HEK293 (cell line): ENCODE data around the gene WDR6.

Experiments used
- CTCF ChIP-seq: fragments of 450-650 bp; formaldehyde crosslinking; IDR thresholded peaks from 2 replicates; pipeline ENCODE4 v1.5.1; 2016; ENCODE audit warnings: missing biosample characterization, missing genetic modification characterization
- PBX3 ChIP-seq: sonication (generic); formaldehyde crosslinking; IDR thresholded peaks from 2 replicates; pipeline ENCODE4 v1.8.1; 2022; ENCODE audit warnings: mild to moderate bottlenecking, moderate library complexity, missing genetic modification reagents
- TRIM28 ChIP-seq: IDR thresholded peaks from 2 replicates; pipeline ENCODE4 v1.6.1; 2011; ENCODE audit warnings: low read length, control low read depth, borderline replicate concordance
- ZNF140 ChIP-seq: fragments of 450-650 bp; formaldehyde crosslinking; IDR thresholded peaks from 2 replicates; pipeline ENCODE4 v1.5.1; 2016; ENCODE audit warnings: missing biosample characterization, missing genetic modification characterization
- ZNF146 ChIP-seq: fragments of 450-650 bp; formaldehyde crosslinking; IDR thresholded peaks from 2 replicates; pipeline ENCODE4 v1.5.1; 2016; ENCODE audit warnings: missing biosample characterization, missing genetic modification characterization
- ZNF24 ChIP-seq: fragments of 450-650 bp; formaldehyde crosslinking; IDR thresholded peaks from 2 replicates; pipeline ENCODE4 v1.5.1; 2016; ENCODE audit warnings: missing biosample characterization, missing genetic modification characterization
- ZNF292 ChIP-seq: fragments of 450-650 bp; formaldehyde crosslinking; IDR thresholded peaks from 2 replicates; pipeline ENCODE4 v1.5.1; 2016; ENCODE audit warnings: low read depth, missing biosample characterization, missing genetic modification characterization, borderline replicate concordance
- ZNF37A ChIP-seq: fragments of 450-650 bp; IDR thresholded peaks from 2 replicates; pipeline ENCODE4 v1.5.1; 2018; ENCODE audit warnings: missing biosample characterization, missing genetic modification characterization
- ZNF398 ChIP-seq: fragments of 450-650 bp; formaldehyde crosslinking; IDR thresholded peaks from 2 replicates; pipeline ENCODE4 v1.5.1; 2017; ENCODE audit warnings: missing biosample characterization, missing genetic modification characterization
- ZNF416 ChIP-seq: fragments of 450-650 bp; formaldehyde crosslinking; IDR thresholded peaks from 2 replicates; pipeline ENCODE4 v1.5.1; 2016; ENCODE audit warnings: missing biosample characterization, missing genetic modification characterization
- ZNF426 ChIP-seq: fragments of 450-650 bp; formaldehyde crosslinking; IDR thresholded peaks from 2 replicates; pipeline ENCODE4 v1.5.1; 2017; ENCODE audit warnings: missing biosample characterization, missing genetic modification characterization, mild to moderate bottlenecking, inconsistent platforms, moderate library complexity
- TF ChIP-seq, protein P1 (sequence below): fragments of 450-650 bp; formaldehyde crosslinking; IDR thresholded peaks from 2 replicates; pipeline ENCODE4 v1.5.1; 2016; ENCODE audit warnings: missing biosample characterization, missing genetic modification characterization
- TF ChIP-seq, protein P2 (sequence below): fragments of 450-650 bp; formaldehyde crosslinking; IDR thresholded peaks from 2 replicates; pipeline ENCODE4 v1.5.1; 2016; ENCODE audit warnings: missing biosample characterization, missing genetic modification characterization
- TF ChIP-seq, protein P3 (sequence below): fragments of 450-650 bp; formaldehyde crosslinking; IDR thresholded peaks from 2 replicates; pipeline ENCODE4 v1.5.1; 2016; ENCODE audit warnings: missing biosample characterization, missing genetic modification characterization

- TF ChIP-seq ZNF146, result no peak
- TF ChIP-seq ZNF426, result no peak
- TF ChIP-seq ZNF292 (tag by site-specific recombination), result no peak
- TF ChIP-seq PBX3, result no peak
- no peak for TF ChIP-seq CTCF (tag by site-specific recombination)
- TF ChIP-seq, protein P1, sequence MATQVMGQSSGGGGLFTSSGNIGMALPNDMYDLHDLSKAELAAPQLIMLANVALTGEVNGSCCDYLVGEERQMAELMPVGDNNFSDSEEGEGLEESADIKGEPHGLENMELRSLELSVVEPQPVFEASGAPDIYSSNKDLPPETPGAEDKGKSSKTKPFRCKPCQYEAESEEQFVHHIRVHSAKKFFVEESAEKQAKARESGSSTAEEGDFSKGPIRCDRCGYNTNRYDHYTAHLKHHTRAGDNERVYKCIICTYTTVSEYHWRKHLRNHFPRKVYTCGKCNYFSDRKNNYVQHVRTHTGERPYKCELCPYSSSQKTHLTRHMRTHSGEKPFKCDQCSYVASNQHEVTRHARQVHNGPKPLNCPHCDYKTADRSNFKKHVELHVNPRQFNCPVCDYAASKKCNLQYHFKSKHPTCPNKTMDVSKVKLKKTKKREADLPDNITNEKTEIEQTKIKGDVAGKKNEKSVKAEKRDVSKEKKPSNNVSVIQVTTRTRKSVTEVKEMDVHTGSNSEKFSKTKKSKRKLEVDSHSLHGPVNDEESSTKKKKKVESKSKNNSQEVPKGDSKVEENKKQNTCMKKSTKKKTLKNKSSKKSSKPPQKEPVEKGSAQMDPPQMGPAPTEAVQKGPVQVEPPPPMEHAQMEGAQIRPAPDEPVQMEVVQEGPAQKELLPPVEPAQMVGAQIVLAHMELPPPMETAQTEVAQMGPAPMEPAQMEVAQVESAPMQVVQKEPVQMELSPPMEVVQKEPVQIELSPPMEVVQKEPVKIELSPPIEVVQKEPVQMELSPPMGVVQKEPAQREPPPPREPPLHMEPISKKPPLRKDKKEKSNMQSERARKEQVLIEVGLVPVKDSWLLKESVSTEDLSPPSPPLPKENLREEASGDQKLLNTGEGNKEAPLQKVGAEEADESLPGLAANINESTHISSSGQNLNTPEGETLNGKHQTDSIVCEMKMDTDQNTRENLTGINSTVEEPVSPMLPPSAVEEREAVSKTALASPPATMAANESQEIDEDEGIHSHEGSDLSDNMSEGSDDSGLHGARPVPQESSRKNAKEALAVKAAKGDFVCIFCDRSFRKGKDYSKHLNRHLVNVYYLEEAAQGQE (tag by site-specific recombination), result no peak
- no peak for TF ChIP-seq ZNF37A (tag by site-specific recombination)
- TF ChIP-seq ZNF24 (tag by site-specific recombination), result no peak
- no peak for TF ChIP-seq ZNF416 (tag by site-specific recombination)
- TF ChIP-seq TRIM28, result no peak
- no peak for TF ChIP-seq ZNF398
- TF ChIP-seq, protein P2, sequence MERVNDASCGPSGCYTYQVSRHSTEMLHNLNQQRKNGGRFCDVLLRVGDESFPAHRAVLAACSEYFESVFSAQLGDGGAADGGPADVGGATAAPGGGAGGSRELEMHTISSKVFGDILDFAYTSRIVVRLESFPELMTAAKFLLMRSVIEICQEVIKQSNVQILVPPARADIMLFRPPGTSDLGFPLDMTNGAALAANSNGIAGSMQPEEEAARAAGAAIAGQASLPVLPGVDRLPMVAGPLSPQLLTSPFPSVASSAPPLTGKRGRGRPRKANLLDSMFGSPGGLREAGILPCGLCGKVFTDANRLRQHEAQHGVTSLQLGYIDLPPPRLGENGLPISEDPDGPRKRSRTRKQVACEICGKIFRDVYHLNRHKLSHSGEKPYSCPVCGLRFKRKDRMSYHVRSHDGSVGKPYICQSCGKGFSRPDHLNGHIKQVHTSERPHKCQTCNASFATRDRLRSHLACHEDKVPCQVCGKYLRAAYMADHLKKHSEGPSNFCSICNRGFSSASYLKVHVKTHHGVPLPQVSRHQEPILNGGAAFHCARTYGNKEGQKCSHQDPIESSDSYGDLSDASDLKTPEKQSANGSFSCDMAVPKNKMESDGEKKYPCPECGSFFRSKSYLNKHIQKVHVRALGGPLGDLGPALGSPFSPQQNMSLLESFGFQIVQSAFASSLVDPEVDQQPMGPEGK, result no peak
- TF ChIP-seq, protein P3, sequence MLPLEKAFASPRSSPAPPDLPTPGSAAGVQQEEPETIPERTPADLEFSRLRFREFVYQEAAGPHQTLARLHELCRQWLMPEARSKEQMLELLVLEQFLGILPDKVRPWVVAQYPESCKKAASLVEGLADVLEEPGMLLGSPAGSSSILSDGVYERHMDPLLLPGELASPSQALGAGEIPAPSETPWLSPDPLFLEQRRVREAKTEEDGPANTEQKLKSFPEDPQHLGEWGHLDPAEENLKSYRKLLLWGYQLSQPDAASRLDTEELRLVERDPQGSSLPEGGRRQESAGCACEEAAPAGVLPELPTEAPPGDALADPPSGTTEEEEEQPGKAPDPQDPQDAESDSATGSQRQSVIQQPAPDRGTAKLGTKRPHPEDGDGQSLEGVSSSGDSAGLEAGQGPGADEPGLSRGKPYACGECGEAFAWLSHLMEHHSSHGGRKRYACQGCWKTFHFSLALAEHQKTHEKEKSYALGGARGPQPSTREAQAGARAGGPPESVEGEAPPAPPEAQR, result no peak
- TF ChIP-seq ZNF140 (tag by site-specific recombination), result no peak
Measured at GRCh38 chr3:49016414-49017228, 9.4 kb downstream of the WDR6 start.
